ENCODE measurements around the gene ZNF408. TPM values are rescaled to one million over a fixed set of nuclear protein-coding genes. Genes with fewer than 3 reads are reported as not detected.

ZNF408 gene
- polyA plus RNA-seq, 1 experiment: 6.9 TPM

DNA sequence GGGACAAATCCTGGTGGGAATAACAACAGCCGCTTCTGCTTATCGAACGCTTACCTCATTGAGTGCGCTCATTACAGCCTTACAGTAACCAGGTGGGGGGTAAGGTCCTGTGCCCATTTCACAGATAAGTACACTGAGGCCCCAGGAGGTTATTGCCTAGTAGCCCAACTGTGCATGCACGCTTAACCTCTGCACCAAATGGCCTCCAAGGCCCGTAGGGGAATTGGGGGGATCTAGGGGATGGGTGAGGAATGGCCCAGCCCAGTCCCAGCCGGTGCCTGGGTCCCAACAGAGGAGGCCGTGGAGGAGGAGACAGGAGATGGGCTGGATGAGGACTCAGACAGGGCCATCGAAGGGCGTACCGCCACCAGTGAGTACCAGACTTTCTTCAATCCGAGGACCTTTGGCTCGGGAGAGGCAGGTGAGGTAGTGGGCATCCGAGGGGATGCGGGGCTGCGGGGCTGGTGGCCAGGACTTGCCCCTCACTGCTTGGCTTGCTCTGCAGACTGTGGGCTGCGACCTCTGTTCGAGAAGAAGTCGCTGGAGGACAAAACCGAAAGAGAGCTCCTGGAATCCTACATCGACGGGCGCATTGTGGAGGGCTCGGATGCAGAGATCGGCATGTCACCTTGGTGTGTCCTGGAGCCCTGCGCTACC is 25.5 kb downstream of the ZNF408 start:
- no peak for TF ChIP-seq CTCF (IDR thresholded peaks at IDR 0.05; ENCODE audit: insufficient read depth, low read depth, low read length)
- H3K4me3 ChIP-seq (ENCODE audit: low read depth, low read length): no peak overlapping the region
- DNase-seq (ENCODE audit: low read depth): no peak
- no peaks in the 10 kb centered on the region; the same call in 1 of the 2 replicates for H3K27me3 ChIP-seq (ENCODE audit: control insufficient read depth, insufficient read depth, low read length)
- no peaks in the 10 kb centered on the region for H3K36me3 ChIP-seq (ENCODE audit: control insufficient read depth, insufficient read depth, low read length)
- ChIA-PET CTCF (no interaction called here), POLR2A (no interaction called here)

DNA sequence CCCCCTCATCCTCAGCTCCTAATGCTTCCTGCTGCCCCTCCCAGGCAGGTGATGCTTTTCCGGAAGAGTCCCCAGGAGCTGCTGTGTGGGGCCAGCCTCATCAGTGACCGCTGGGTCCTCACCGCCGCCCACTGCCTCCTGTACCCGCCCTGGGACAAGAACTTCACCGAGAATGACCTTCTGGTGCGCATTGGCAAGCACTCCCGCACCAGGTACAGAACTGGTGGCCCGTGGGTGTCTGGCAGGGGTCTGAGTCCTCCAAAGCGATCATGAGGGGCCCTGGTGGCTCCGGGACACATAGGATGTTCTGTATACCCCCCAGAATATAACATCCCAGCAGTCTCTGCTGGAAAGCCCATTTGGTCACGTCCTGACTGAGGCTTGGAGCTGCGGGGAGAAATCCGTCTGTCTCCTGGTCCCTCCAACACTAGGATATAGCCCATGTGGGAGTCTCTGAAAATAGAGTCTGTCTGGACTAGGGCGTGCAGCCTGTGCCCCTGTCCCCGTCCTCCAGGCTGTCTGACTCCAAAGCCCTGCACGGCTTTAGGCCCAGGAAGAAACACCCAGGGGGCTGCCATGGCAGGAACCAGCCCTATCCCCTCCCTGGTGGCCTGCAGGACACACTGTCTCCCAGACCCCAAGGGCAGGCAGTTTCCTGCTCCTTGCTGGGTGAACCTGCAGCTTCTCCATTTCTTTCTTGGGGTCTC is 27.3 kb downstream of the ZNF408 start:
- no peak for TF ChIP-seq CTCF (IDR thresholded peaks at IDR 0.05; ENCODE audit: insufficient read depth, low read depth, low read length)
- Histone ChIP-seq H3K27me3 (ENCODE audit: control insufficient read depth, insufficient read depth, low read length) (no peaks in the 10 kb centered on the region; the same call in 1 of the 2 replicates), H3K4me3 (ENCODE audit: low read depth, low read length) (no peak overlapping the region), H3K36me3 (ENCODE audit: control insufficient read depth, insufficient read depth, low read length) (no peaks in the 10 kb centered on the region)
- ChIA-PET CTCF (no interaction called here), POLR2A (no interaction called here)
- DNase-seq (ENCODE audit: low read depth): no peak

GRCh38 chr11:46728659-46729040 is 27.8 kb downstream of the ZNF408 start:
- ChIA-PET POLR2A (no interaction called here), CTCF (no interaction called here)
- H3K27me3 ChIP-seq (ENCODE audit: control insufficient read depth, insufficient read depth, low read length): no peaks in the 10 kb centered on the region; the same call in 1 of the 2 replicates
- no peak overlapping the region for H3K4me3 ChIP-seq (ENCODE audit: low read depth, low read length)
- DNase-seq (ENCODE audit: low read depth): no peak
- no peaks in the 10 kb centered on the region for H3K36me3 ChIP-seq (ENCODE audit: control insufficient read depth, insufficient read depth, low read length)
- TF ChIP-seq CTCF (IDR thresholded peaks at IDR 0.05; ENCODE audit: insufficient read depth, low read depth, low read length): no peak

- no peak for DNase-seq (ENCODE audit: low read depth)
- no peaks in the 10 kb centered on the region for H3K36me3 ChIP-seq (ENCODE audit: control insufficient read depth, insufficient read depth, low read length)
- H3K4me3 ChIP-seq (ENCODE audit: low read depth, low read length): no peak overlapping the region
- CTCF ChIA-PET: no interaction called here
- no peak for TF ChIP-seq CTCF (IDR thresholded peaks at IDR 0.05; ENCODE audit: insufficient read depth, low read depth, low read length)
- H3K27me3 ChIP-seq (ENCODE audit: control insufficient read depth, insufficient read depth, low read length): no peaks in the 10 kb centered on the region; the same call in 1 of the 2 replicates
- POLR2A ChIA-PET: no interaction called here
Observed at GRCh38 chr11:46729110-46730027, 28.5 kb downstream of the ZNF408 start.

GRCh38 chr11:46731545-46731944 is 30.7 kb downstream of the ZNF408 start:
- ChIA-PET CTCF (no interaction called here), POLR2A (no interaction called here)
- no peak for TF ChIP-seq CTCF (IDR thresholded peaks at IDR 0.05; ENCODE audit: insufficient read depth, low read depth, low read length)
- no peaks in the 10 kb centered on the region for H3K27me3 ChIP-seq (ENCODE audit: control insufficient read depth, insufficient read depth, low read length)
- no peak overlapping the region for H3K4me3 ChIP-seq (ENCODE audit: low read depth, low read length)
- no peak for DNase-seq (ENCODE audit: low read depth)
- H3K36me3 ChIP-seq (ENCODE audit: control insufficient read depth, insufficient read depth, low read length): no peaks in the 10 kb centered on the region

Measured in BJ (cell line).